Thymus (tissue), 11 donors: ENCODE data around the gene CXCL14. TPM values are rescaled to one million over a fixed set of nuclear protein-coding genes. Genes with fewer than 3 reads are reported as not detected.

ENCODE experiments used
- DNase-seq, 9 donors: peaks; one replicate each; pipeline ENCODE4 v3.0.0-alpha.2; 2013; ENCODE audit warnings: low spot score in 9 of 9, low read depth in 6 of 9, missing footprints in 1 of 9
- H3K27ac ChIP-seq, 2 donors: one replicate each; pipeline ENCODE4 v1.5.1; 2013; ENCODE audit warnings: control low read depth in 1 of 2, low read depth in 1 of 2, low read length in 1 of 2, mild to moderate bottlenecking in 1 of 2, moderate library complexity in 1 of 2
- H3K27me3 ChIP-seq, 2 donors: one replicate each; pipeline ENCODE4 v1.5.1; 2013; ENCODE audit warnings: low read length in 1 of 2; ENCODE audit not compliant: control insufficient read depth in 2 of 2, insufficient read depth in 1 of 2
- H3K36me3 ChIP-seq, 2 donors: one replicate each; pipeline ENCODE4 v1.5.1; 2013; ENCODE audit warnings: low read length in 1 of 2, mild to moderate bottlenecking in 1 of 2, moderate library complexity in 1 of 2; ENCODE audit not compliant: control insufficient read depth in 2 of 2, insufficient read depth in 2 of 2
- H3K4me1 ChIP-seq, 2 donors: one replicate each; pipeline ENCODE4 v1.5.1; 2013; ENCODE audit warnings: low read length in 2 of 2; ENCODE audit not compliant: control insufficient read depth in 2 of 2, insufficient read depth in 2 of 2
- H3K4me3 ChIP-seq, 2 donors: one replicate each; pipeline ENCODE4 v1.5.1; 2013; ENCODE audit warnings: low read length in 2 of 2, control low read depth in 1 of 2, mild to moderate bottlenecking in 1 of 2
- H3K9me3 ChIP-seq, 2 donors: one replicate each; pipeline ENCODE4 v1.5.1; 2013; ENCODE audit warnings: low read length in 1 of 2, mild to moderate bottlenecking in 1 of 2; ENCODE audit not compliant: control insufficient read depth in 2 of 2, insufficient read depth in 1 of 2
- WGBS: extraction: QIAGEN DNeasy Blood & Tissue Kit; methylation state at CpG from one replicate; pipeline ENCODE4 v1.1.7; 2013; 5-methylcytosine and 5-hydroxymethylcytosine counted together
- polyA plus RNA-seq: library from polyadenylated mRNA; stranded (reverse); fragments of 200-250 nt; gene quantifications from one replicate; pipeline ENCODE4 v1.2.3, GENCODE V29; 2013
- total RNA-seq: library from RNA; stranded (reverse); fragments of 120-200 nt; gene quantifications from one replicate; pipeline ENCODE4 v1.2.4, GENCODE V29; 2013
- donor health status: healthy.

Gene CXCL14
- total and polyA plus RNA-seq, 2 donors, result 12.6 to 17.0 TPM

- Histone ChIP-seq H3K4me1 (peaks cover 0 to 3% of the 10 kb centered on the region in 2 donors), H3K27me3 (peaks cover 67 to 99% of the 10 kb centered on the region in 2 donors), H3K27ac (no peak overlapping the region), H3K9me3 (peaks cover 0 to 4% of the 10 kb centered on the region in 2 donors), H3K4me3 (no peak overlapping the region), H3K36me3 (no peaks in the 10 kb centered on the region)
- 34% methylated on average over 17 of the region's 17 CpGs for WGBS
- no peak for DNase-seq
Measured at GRCh38 chr5:135545099-135545498, 33.7 kb downstream of the CXCL14 start.

GRCh38 chr5:135543485-135544304 is 35.1 kb downstream of the CXCL14 start:
- no peak for DNase-seq
- H3K27ac ChIP-seq, result no peak overlapping the region
- peak overlapping the region; percentile 9 to 27 for H3K4me3 ChIP-seq
- H3K9me3 ChIP-seq, result peaks cover 0 to 4% of the 10 kb centered on the region in 2 donors
- H3K27me3 ChIP-seq, result peaks cover 74 to 100% of the 10 kb centered on the region in 2 donors
- no peaks in the 10 kb centered on the region for H3K36me3 ChIP-seq
- 2% methylated on average over 77 of the region's 77 CpGs for WGBS
- H3K4me1 ChIP-seq, result peaks cover 0 to 3% of the 10 kb centered on the region in 2 donors

GRCh38 chr5:135543001-135543484 is 35.7 kb downstream of the CXCL14 start:
- peaks cover 0 to 4% of the 10 kb centered on the region in 2 donors for H3K9me3 ChIP-seq
- DNase-seq, result no peak
- no peaks in the 10 kb centered on the region for H3K36me3 ChIP-seq
- 12% methylated on average over 5 of the region's 5 CpGs for WGBS
- H3K27me3 ChIP-seq, result peaks cover 79 to 100% of the 10 kb centered on the region in 2 donors
- peaks cover 0 to 3% of the 10 kb centered on the region in 2 donors for H3K4me1 ChIP-seq
- H3K27ac ChIP-seq, result no peak overlapping the region
- H3K4me3 ChIP-seq, result peak overlapping the region in 1 of 2 donors; percentile 10

- peaks cover 81 to 100% of the 10 kb centered on the region in 2 donors for H3K27me3 ChIP-seq
- peaks cover 0 to 3% of the 10 kb centered on the region in 2 donors for H3K4me1 ChIP-seq
- 31% methylated on average over 11 of the region's 11 CpGs for WGBS
- DNase-seq, result no peak
- no peaks in the 10 kb centered on the region for H3K36me3 ChIP-seq
- H3K4me3 ChIP-seq, result no peak overlapping the region
- peaks cover 0 to 4% of the 10 kb centered on the region in 2 donors for H3K9me3 ChIP-seq
- no peak overlapping the region for H3K27ac ChIP-seq
Measured at GRCh38 chr5:135541807-135542502, 36.8 kb downstream of the CXCL14 start.

GRCh38 chr5:135539430-135540005 is 39.3 kb downstream of the CXCL14 start:
- Histone ChIP-seq H3K9me3 (peaks cover 0 to 4% of the 10 kb centered on the region in 2 donors), H3K36me3 (no peaks in the 10 kb centered on the region), H3K27ac (no peak overlapping the region), H3K4me3 (no peak overlapping the region), H3K27me3 (peaks cover 80 to 100% of the 10 kb centered on the region in 2 donors), H3K4me1 (peaks cover 0 to 3% of the 10 kb centered on the region in 2 donors)
- no peak for DNase-seq
- 83% methylated on average over 4 of the region's 4 CpGs for WGBS

GRCh38 chr5:135538261-135538660 is 40.5 kb downstream of the CXCL14 start:
- H3K9me3 ChIP-seq, result no peaks in the 10 kb centered on the region
- H3K27ac ChIP-seq, result no peak overlapping the region
- H3K4me1 ChIP-seq, result no peaks in the 10 kb centered on the region
- peaks cover 75 to 100% of the 10 kb centered on the region in 2 donors for H3K27me3 ChIP-seq
- WGBS, result 88% methylated on average over 5 of the region's 5 CpGs
- H3K36me3 ChIP-seq, result no peaks in the 10 kb centered on the region
- no peak overlapping the region for H3K4me3 ChIP-seq
- no peak for DNase-seq

- 97% methylated on average over 2 of the region's 2 CpGs for WGBS
- H3K4me1 ChIP-seq, result no peaks in the 10 kb centered on the region
- H3K36me3 ChIP-seq, result no peaks in the 10 kb centered on the region
- H3K9me3 ChIP-seq, result no peaks in the 10 kb centered on the region
- H3K4me3 ChIP-seq, result no peak overlapping the region
- DNase-seq, result no peak
- peaks cover 76 to 100% of the 10 kb centered on the region in 2 donors for H3K27me3 ChIP-seq
- H3K27ac ChIP-seq, result no peak overlapping the region
Measured at GRCh38 chr5:135537745-135538144, 41.0 kb downstream of the CXCL14 start.

- Histone ChIP-seq H3K4me3 (no peak overlapping the region), H3K4me1 (no peaks in the 10 kb centered on the region), H3K9me3 (no peaks in the 10 kb centered on the region), H3K36me3 (no peaks in the 10 kb centered on the region), H3K27me3 (peaks cover 77 to 100% of the 10 kb centered on the region in 2 donors), H3K27ac (no peak overlapping the region)
- WGBS, result 62% methylated on average over 7 of the region's 7 CpGs
- no peak for DNase-seq
Measured at GRCh38 chr5:135537271-135537670, 41.5 kb downstream of the CXCL14 start.
